GM12878 (cell line): ENCODE data around the gene ARHGEF16. TPM values are rescaled to one million over a fixed set of nuclear protein-coding genes. Genes with fewer than 3 reads are reported as not detected.

ENCODE experiments used
- ATAC-seq: fragments of 200-7000 bp; cut with Tn5 transposase; 3 replicates; pipeline ENCODE4 v1.9.1; 2020; ENCODE audit warnings: mild to moderate bottlenecking, moderate library complexity
- BruUV-seq: library from RNA; stranded (reverse); fragments of 400-500 nt; replicated peaks from 2 replicates; lab custom pipeline; 2021; lab: Mats Ljungman, UMichigan
- CTCF ChIA-PET: fragments of 300-600 bp; sonication (Branson Sonifier 250); formaldehyde crosslinking; extraction: SDS; loops from one replicate; lab custom pipeline; 2021; ENCODE audit warnings: inconsistent platforms; lab: Yijun Ruan, JAX
- POLR2A ChIA-PET: fragments of 350-600 bp; formaldehyde crosslinking; extraction: SDS; loops from one replicate; lab custom pipeline; 2021; ENCODE audit warnings: inconsistent platforms; lab: Charles Lee
- RAD21 ChIA-PET: fragments of 300-600 bp; sonication (Branson Sonifier 250); formaldehyde crosslinking; loops from one replicate; lab custom pipeline; 2023; ENCODE audit warnings: antibody characterized with exemption; ENCODE audit not compliant: unreplicated experiment; lab: Charles Lee
- SMC1A ChIA-PET: fragments of 300-600 bp; sonication (Branson Sonifier 250); formaldehyde crosslinking; loops from one replicate; lab custom pipeline; 2023; ENCODE audit not compliant: unreplicated experiment, uncharacterized antibody; lab: Charles Lee
- DNase-seq: peaks from one replicate; pipeline ENCODE4 v3.0.0-alpha.2; 2011; ENCODE audit warnings: low read depth, low spot score
- FAIRE-seq: peaks from 3 replicates; lab custom pipeline; 2011; peaks lifted over from hg19 to GRCh38; lab: Jason Lieb, UNC
- H2AFZ ChIP-seq: 2 replicates; pipeline ENCODE4 v1.6.0; 2011; ENCODE audit warnings: low read depth, low read length, control low read depth; ENCODE audit not compliant: control insufficient read depth
- H3K27ac ChIP-seq: 2 replicates; pipeline ENCODE4 v1.5.1; 2011; ENCODE audit warnings: control low read depth; ENCODE audit not compliant: control insufficient read depth, insufficient read depth
- H3K27me3 ChIP-seq, 2 experiments: replicated peaks in 1 of 2; 2 replicates each; pipeline versions ENCODE4 v1.6.0 to v1.6.1; 2011; ENCODE audit warnings: low read length in 1 of 2; ENCODE audit not compliant: control insufficient read depth in 2 of 2, insufficient read depth in 2 of 2
- H3K36me3 ChIP-seq, 2 experiments: 2 replicates each; pipeline ENCODE4 v1.5.1; 2011; ENCODE audit warnings: low read length in 1 of 2; ENCODE audit not compliant: control insufficient read depth in 2 of 2, insufficient read depth in 2 of 2
- H3K4me1 ChIP-seq: 2 replicates; pipeline ENCODE4 v1.6.1; 2011; ENCODE audit warnings: mild to moderate bottlenecking, low read length, moderate library complexity, mixed read lengths; ENCODE audit not compliant: control insufficient read depth, insufficient read depth
- H3K4me2 ChIP-seq: 2 replicates; pipeline ENCODE4 v1.6.0; 2011; ENCODE audit warnings: control low read depth; ENCODE audit not compliant: control insufficient read depth, insufficient read depth
- H3K4me3 ChIP-seq: fragments of 200-600 bp; sonication (generic); 2 replicates; pipeline ENCODE4 v1.5.1; 2016
- H3K79me2 ChIP-seq: 2 replicates; pipeline ENCODE4 v1.6.0; 2011; ENCODE audit warnings: low read length; ENCODE audit not compliant: control insufficient read depth, insufficient read depth
- H3K9ac ChIP-seq: 2 replicates; pipeline ENCODE4 v1.8.0; 2011; ENCODE audit warnings: low read length, control low read depth, mixed read lengths; ENCODE audit not compliant: control insufficient read depth, insufficient read depth
- H3K9me3 ChIP-seq: replicated peaks from 3 replicates; pipeline ENCODE4 v1.5.1; 2011; ENCODE audit warnings: mild to moderate bottlenecking, low read length; ENCODE audit not compliant: control insufficient read depth, insufficient read depth
- H4K20me1 ChIP-seq: 2 replicates; pipeline ENCODE4 v1.6.0; 2011; ENCODE audit not compliant: control insufficient read depth, insufficient read depth
- CBX3 ChIP-seq: fragments of 200-600 bp; sonication (generic); IDR thresholded peaks from 2 replicates; pipeline ENCODE4 v1.6.1; 2016; ENCODE audit warnings: low read depth, borderline replicate concordance
- CHD2 ChIP-seq: IDR thresholded peaks from 2 replicates; pipeline ENCODE4 v1.6.1; 2011; ENCODE audit warnings: low read depth, low read length, improper control_type of control experiment, borderline replicate concordance
- CREB1 ChIP-seq: IDR thresholded peaks from 2 replicates; pipeline ENCODE4 v1.6.1; 2012; ENCODE audit warnings: low read depth, mild to moderate bottlenecking, inconsistent platforms
- ETV6 ChIP-seq, 2 experiments: fragments of 450-650 bp in 1 of 2; IDR thresholded peaks in 1 of 2; conservative IDR thresholded peaks in 1 of 2; 2 replicates each; pipeline ENCODE4 v1.6.1; 2014; ENCODE audit warnings: antibody characterized with exemption in 1 of 2, borderline replicate concordance in 1 of 2, low read depth in 1 of 2, mild to moderate bottlenecking in 1 of 2, moderate library complexity in 1 of 2
- MEF2A ChIP-seq: IDR thresholded peaks from 2 replicates; pipeline ENCODE4 v1.6.1; 2011; ENCODE audit warnings: low read depth, mild to moderate bottlenecking, low read length, moderate library complexity; ENCODE audit not compliant: insufficient read depth
- MYB ChIP-seq: fragments of 150-350 bp; IDR thresholded peaks from 2 replicates; pipeline ENCODE4 v1.6.1; 2014; ENCODE audit warnings: mild to moderate bottlenecking, low read depth, low read length, borderline replicate concordance
- NFXL1 ChIP-seq: fragments of 450-650 bp; IDR thresholded peaks from 2 replicates; pipeline ENCODE4 v1.6.1; 2017; ENCODE audit warnings: antibody characterized with exemption, mild to moderate bottlenecking, borderline replicate concordance
- RCOR1 ChIP-seq: conservative IDR thresholded peaks from 2 replicates; pipeline ENCODE4 v1.6.1; 2012; ENCODE audit warnings: low read depth, low read length, improper control_type of control experiment
- SREBF1 ChIP-seq: IDR thresholded peaks from 2 replicates; pipeline ENCODE4 v1.6.1; 2012; ENCODE audit warnings: mild to moderate bottlenecking, low read length
- YY1 ChIP-seq: IDR thresholded peaks from 2 replicates; pipeline ENCODE4 v1.6.1; 2011; ENCODE audit warnings: low read depth, mild to moderate bottlenecking, low read length
- WGBS: methylation state at CpG from one replicate; pipeline ENCODE4 v1.1.6; 2016; ENCODE audit warnings: low lambda C conversion rate; ENCODE audit not compliant: insufficient replicate concordance, insufficient coverage; ENCODE audit errors: missing lambda C conversion rate; 5-methylcytosine and 5-hydroxymethylcytosine counted together
- in situ Hi-C: fragments of 300-500 bp; cut with MboI; formaldehyde crosslinking; loops from 9 replicates; pipeline ENCODE4 v1.14.3; 2018; ENCODE audit warnings: mixed read lengths
- intact Hi-C: fragments of 100-400 bp; cut with micrococcal nuclease; formaldehyde crosslinking; loops from one replicate; pipeline ENCODE4 v1.14.2; 2022; ENCODE audit not compliant: unreplicated experiment
- polyA plus RNA-seq, 11 experiments: library from polyadenylated mRNA; depleted of rRNA in 4 of 11; unstranded in 6 of 11; stranded (reverse) in 5 of 11; fragments of >200 nt; fragmentation: Nextera tagmentation in 4 of 11; fragmentation: Illumina TruSeq in 1 of 11; extraction: Ambion mirVana in 4 of 11; extraction: Trizol in 1 of 11; gene quantifications; 1 replicate in 1 of 11; 2 replicates in 10 of 11; pipeline versions ENCODE4 v1.2.1 to v1.2.3, GENCODE V29; 2011 to 2016; ENCODE audit warnings: inconsistent platforms in 2 of 11, missing spikeins in 2 of 11, low read depth in 1 of 11
- total RNA-seq, 4 experiments: library from RNA; depleted of rRNA in 3 of 4; stranded (reverse); fragments of >200 nt in 3 of 4; fragmentation: Illumina TruSeq in 1 of 4; extraction: Trizol in 1 of 4; gene quantifications; 2 replicates each; pipeline versions ENCODE4 v1.2.1 to v1.2.3, GENCODE V29; 2013 to 2021
- TF ChIP-seq, protein P1 (sequence below): fragments of 450-650 bp; IDR thresholded peaks from 2 replicates; pipeline ENCODE4 v1.6.1; 2018; ENCODE audit warnings: mild to moderate bottlenecking, low read depth, moderate library complexity; ENCODE audit not compliant: partially characterized antibody
- TF ChIP-seq, protein P2 (sequence below): IDR thresholded peaks from 2 replicates; pipeline ENCODE4 v1.6.1; 2012; ENCODE audit warnings: mild to moderate bottlenecking, low read depth, low read length

Gene ARHGEF16
- total and polyA plus RNA-seq, 10 of the 15 experiments (the other 5 are each of a cell fraction or from before 2014, with no cell fraction given), result not detected

GRCh38 chr1:3426956-3427535 lies 27.4 kb upstream of the ARHGEF16 start (continued):
- TF ChIP-seq MEF2A (no peak), MYB (no peak)

DNA sequence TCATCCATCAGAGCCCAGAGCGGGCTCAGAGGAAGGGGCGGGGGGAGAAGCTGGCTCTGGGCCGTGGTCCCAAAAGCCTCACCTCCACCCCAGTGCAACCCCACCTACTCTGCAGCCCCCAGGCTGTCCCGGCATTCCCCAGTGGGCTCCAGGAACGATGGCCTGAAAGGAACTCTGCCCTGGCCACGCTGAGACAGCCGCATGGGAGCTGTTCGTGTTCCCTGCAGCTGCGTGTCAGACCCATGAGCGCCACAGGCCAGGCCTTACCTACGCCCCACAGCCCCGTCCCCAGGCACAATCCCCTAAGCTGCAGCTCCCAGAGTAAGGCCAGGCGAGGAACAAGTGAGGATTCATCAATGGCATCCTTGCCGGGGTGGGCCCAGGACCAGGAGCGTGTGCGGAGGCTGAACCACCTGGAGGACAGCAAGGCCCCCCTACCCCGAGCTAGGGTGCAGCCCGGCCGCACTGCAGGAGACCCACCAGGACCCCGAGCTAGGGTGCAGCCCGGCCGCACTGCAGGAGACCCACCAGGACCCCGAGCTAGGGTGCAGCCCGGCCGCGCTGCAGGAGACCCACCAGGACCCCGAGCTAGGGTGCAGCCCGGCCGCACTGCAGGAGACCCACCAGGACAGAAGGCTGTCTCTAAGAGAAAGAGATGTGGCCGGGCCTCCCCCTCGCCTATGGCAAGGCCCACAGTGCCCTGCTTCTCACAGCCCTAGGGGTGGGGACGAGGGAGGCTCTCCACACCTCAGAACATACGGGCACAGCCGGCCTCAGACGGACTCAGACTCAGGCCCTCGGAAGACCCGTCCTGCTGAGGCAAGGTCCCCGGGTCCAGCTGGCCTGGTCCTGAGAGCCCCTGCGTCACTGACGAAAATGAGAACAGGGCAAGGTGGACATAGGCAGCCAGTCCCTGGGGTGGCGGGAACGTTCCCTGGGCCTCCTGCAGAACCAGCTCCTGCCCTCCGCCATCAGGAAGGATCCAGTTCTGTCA lies 26.5 kb upstream of the ARHGEF16 start:
- no peak overlapping the region for H3K4me3 ChIP-seq
- H4K20me1 ChIP-seq, result no peaks in the 10 kb centered on the region
- ChIA-PET RAD21 (no interaction called here), SMC1A (no interaction called here), POLR2A (no interaction called here), CTCF (interaction anchor here (1.1 kb wide), 1 partner anchor 11 kb away, joined by 3 read pairs; no protein-coding TSS in a partner anchor)
- no peak overlapping the region for H3K9ac ChIP-seq
- H2AFZ ChIP-seq, result no peak overlapping the region
- H3K27me3 ChIP-seq, result no peaks in the 10 kb centered on the region
- H3K9me3 ChIP-seq, result no peaks in the 10 kb centered on the region
- no peaks in the 10 kb centered on the region for H3K36me3 ChIP-seq
- no peak overlapping the region for H3K4me2 ChIP-seq
- intact Hi-C loops, result no loop called here
- no peak for ATAC-seq
- no peak overlapping the region for H3K27ac ChIP-seq
- in situ Hi-C loops, result loop anchor here (5.0 to 10.0 kb wide), 2 partner anchors 1016 to 1233 kb away; partner anchors contain the start of genes FAAP20 and PEX10
- no peaks in the 10 kb centered on the region for H3K79me2 ChIP-seq
- DNase-seq, result no peak
- no TSS peak for BruUV-seq
- no peak for FAIRE-seq
- H3K4me1 ChIP-seq, result no peaks in the 10 kb centered on the region
- WGBS, result 45% methylated on average over 36 of the region's 43 CpGs
- TF ChIP-seq CREB1 (no peak), RCOR1 (no peak), YY1 (no peak), ETV6 (conservative IDR thresholded peaks at IDR 0.05 in 1 of 2, IDR thresholded peaks at IDR 0.05 in 1 of 2; ENCODE audit: borderline replicate concordance in 1 of 2, low read depth in 1 of 2) (no peak), NFXL1 (no peak), CBX3 (no peak), CHD2 (no peak), SREBF1 (no peak)
- TF ChIP-seq, protein P1, sequence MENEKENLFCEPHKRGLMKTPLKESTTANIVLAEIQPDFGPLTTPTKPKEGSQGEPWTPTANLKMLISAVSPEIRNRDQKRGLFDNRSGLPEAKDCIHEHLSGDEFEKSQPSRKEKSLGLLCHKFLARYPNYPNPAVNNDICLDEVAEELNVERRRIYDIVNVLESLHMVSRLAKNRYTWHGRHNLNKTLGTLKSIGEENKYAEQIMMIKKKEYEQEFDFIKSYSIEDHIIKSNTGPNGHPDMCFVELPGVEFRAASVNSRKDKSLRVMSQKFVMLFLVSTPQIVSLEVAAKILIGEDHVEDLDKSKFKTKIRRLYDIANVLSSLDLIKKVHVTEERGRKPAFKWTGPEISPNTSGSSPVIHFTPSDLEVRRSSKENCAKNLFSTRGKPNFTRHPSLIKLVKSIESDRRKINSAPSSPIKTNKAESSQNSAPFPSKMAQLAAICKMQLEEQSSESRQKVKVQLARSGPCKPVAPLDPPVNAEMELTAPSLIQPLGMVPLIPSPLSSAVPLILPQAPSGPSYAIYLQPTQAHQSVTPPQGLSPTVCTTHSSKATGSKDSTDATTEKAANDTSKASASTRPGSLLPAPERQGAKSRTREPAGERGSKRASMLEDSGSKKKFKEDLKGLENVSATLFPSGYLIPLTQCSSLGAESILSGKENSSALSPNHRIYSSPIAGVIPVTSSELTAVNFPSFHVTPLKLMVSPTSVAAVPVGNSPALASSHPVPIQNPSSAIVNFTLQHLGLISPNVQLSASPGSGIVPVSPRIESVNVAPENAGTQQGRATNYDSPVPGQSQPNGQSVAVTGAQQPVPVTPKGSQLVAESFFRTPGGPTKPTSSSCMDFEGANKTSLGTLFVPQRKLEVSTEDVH, result no peak
- TF ChIP-seq, protein P2, sequence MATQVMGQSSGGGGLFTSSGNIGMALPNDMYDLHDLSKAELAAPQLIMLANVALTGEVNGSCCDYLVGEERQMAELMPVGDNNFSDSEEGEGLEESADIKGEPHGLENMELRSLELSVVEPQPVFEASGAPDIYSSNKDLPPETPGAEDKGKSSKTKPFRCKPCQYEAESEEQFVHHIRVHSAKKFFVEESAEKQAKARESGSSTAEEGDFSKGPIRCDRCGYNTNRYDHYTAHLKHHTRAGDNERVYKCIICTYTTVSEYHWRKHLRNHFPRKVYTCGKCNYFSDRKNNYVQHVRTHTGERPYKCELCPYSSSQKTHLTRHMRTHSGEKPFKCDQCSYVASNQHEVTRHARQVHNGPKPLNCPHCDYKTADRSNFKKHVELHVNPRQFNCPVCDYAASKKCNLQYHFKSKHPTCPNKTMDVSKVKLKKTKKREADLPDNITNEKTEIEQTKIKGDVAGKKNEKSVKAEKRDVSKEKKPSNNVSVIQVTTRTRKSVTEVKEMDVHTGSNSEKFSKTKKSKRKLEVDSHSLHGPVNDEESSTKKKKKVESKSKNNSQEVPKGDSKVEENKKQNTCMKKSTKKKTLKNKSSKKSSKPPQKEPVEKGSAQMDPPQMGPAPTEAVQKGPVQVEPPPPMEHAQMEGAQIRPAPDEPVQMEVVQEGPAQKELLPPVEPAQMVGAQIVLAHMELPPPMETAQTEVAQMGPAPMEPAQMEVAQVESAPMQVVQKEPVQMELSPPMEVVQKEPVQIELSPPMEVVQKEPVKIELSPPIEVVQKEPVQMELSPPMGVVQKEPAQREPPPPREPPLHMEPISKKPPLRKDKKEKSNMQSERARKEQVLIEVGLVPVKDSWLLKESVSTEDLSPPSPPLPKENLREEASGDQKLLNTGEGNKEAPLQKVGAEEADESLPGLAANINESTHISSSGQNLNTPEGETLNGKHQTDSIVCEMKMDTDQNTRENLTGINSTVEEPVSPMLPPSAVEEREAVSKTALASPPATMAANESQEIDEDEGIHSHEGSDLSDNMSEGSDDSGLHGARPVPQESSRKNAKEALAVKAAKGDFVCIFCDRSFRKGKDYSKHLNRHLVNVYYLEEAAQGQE, result no peak
